GM19035 (cell line): Measurements from ENCODE around the gene FBXO9.

ENCODE experiments used
- ATAC-seq: cut with Tn5 transposase; IDR thresholded peaks from one replicate; pipeline ENCODE4 v1.9.1; 2021; ENCODE audit not compliant: unreplicated experiment

Gene FBXO9

DNA sequence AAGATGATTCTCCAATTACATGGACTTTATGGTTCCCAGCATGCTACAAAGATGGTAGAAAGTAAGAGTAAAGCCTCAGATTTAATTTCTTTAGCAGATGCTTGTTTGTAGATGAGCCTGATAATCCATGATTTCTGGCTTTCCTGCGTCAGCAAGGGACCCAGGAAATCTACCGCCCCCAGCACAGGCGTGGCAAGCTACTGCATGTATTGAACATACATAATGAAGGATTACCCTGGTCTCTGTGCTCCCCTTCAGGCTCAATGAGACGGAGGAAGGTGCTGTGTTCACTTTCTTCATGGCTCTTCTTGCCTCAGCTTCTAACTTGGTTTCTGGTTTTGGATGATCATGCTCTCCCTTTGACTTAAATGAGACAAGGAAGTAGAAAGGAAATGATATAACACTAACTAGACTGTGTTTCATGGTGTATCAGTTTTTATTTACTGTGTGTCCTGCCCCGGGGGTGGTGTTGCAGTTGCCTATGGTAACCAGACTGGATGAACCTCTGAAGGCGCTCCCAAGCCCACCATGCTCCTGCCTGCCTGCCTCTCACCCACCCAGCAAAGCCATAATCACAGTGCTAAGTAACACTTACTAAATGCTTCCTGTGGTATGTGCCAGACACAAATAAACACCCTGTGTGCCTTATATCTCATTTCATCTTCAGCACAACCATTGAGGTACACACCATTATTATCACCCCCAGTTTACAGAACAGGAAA is 65.5 kb downstream of the FBXO9 start:
- ATAC-seq: no peak

DNA sequence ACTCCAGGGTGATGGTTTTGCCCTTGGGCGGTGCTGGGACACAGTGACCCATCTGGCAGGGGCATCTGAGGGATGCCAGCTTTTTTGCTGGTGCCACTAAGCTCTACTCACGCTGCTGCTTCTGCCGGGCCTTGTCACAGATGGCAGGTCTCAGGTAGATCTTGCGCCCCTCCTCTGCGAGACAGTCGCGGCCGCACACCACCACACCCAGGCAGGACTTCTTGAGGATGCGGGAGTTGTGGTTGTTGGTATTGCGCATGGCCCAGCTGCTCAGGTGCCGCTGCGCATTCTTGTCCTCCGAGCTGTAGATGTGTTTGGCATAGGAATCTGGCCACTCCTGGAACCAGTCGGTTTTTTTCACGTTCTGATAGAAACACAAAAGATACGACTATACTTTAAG is 68.8 kb downstream of the FBXO9 start:
- ATAC-seq: no peak

DNA sequence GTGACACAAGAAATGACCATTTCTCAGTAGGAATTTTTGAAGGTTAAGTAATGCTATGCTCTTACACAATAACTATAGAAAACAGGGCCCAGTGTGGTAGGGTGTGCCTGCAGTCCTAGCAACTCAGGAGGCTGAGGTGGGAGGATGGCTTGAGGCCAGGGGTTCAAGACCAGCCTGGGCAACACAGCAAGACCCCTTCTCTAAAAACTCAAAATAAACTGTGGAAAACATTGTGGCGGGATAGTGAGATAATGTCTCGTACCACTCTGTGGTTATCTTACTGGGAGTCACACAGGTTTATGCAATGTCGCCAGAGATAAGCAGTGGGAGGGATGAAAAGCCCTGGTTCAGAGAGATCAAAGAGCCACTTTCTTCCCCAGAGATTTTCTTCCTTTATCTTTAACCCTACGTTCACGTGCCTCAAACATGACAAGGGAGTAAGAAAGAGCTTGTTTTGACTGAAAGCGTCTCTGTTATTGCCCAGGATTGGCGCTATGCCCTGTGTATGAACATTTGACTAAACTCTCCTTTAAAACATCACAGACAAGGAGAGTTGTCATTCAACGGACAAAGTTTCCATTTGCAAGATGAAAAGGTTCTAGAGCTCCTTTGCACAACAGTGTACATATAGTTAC is 69.5 kb downstream of the FBXO9 start:
- ATAC-seq: no peak

DNA sequence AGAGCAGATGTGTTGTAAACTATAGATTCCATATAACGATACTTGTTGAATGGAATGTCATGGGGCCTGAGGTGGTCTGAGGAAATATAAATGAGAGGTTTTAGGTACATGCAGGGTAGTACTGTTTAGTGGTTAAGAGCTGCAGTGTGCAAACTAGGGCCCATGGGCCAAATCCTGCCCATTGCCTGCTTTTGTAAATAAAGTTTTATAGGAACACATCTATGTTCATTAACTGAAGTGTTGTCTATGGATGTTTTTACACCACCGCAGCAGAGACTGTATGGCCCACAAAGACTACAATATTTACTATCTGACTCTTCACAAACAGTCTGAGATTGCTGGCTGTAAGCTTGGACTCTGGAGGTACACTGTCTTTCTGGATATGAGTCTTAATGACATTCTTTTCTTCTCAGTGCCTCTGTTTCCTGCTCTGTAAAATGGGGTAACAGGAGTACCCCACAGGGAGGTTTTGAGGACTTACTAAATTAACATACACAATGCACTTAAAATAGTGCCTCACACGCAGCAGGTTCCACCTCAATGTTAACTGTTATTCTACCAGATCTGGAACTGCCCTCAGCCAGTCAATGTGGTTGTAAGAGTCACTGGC is 70.9 kb downstream of the FBXO9 start:
- no peak for ATAC-seq

DNA sequence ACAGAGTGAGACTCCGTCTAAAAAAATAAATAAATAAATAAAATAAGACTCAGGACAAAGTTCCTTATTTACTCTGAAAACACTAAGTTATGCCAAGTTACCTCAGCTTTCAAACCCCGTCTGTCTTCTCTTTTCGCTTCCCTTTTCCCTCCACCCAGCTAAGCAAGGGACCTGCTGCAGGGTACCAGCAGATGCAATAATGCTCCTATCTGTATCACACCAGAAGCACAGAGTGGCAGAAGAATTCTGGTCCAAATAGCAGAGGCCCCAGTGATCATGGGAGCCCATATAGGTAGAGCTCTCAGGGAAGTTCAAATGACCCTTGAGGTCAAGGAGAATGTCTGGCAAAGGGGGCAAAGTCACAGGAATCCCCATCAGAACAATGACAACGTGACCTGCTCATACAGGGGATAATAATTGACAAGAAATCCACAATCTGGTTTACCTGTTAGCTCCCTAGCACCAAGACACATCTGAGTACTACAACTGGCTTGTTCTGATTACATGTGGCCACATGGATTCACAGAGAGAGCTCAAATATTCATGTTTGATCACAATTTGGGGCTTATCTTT is 74.7 kb downstream of the FBXO9 start:
- ATAC-seq: no peak

DNA sequence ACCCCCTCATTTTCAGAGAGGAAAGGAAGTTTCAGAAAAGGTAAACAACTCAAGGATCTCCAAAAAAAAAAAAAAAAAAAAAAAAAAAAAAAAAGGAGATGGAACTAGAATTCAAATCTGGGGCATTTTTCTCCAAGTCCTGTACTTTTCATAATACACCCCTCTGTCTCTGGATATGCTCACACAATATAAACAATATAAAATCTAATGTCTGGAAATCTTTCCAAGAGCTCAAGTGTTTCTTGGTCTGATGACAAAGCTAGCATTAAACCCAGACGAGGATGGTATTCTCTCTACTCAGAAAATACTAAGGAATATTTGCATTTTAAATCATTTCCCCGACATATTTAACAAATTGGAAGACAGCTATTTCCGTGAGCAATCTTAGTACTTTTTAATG is 77.6 kb downstream of the FBXO9 start:
- ATAC-seq: no peak

DNA sequence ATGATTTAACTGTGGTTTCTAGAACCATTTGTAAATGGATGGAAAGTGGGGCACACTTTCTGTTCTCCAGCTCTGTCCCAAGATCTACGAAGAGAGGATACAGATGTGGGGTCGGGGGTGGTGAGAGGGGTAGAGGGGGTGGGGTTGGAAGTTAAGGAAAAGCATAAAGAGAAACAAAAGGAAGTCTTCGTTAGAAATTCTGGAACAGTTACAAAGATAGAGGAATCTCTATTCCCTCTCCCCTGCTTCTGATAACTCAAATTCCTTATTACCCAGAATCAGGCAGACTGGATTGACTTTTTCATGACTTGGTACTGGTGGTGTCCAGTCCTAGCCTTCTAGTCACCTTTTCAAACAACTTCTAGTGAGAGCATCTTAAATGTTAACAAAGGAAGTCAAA is 78.5 kb downstream of the FBXO9 start:
- ATAC-seq: no peak

DNA sequence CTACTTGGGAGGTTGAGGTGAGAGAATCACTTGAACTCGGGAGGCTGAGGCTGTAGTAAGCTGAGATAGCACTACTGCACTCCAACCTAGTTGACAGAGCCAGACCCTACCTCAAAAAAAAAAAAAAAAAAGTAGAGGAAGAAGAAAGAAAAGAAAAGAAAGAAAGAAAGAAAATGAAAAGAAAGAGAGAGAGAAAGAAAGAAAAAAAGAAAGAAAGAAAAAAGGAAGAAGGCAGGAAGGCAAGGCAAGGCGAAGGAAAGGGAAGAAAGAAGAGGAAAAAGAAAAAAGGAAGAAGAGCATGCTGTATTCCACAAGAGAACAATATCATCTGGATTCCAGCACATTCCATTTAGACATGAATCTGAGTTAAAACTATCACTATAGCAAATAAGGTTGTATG is 79.6 kb downstream of the FBXO9 start:
- ATAC-seq: no peak

DNA sequence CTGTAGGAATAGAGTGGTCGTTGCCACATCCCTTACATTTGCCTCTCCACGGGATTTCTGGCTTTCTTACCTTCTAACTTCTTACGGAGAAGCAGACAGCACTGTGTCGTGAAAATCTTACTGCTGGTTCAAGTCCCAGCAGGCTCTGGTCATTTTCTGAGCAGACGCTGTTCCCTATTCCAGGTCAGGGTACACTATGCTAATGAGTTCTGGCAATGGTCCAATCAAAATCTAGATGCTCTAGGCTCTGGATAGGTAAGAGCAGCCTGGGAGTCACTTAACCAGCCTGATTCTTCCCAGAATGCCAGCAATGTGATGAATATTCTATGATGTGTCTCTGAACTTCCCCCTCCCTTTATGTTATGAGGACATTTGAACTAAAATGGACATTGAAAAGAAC is 83.5 kb downstream of the FBXO9 start, which contains the start of gene GCM1:
Gene GCM1 (minus strand): TSS at position 158 of the 400 bp plus-strand sequence. CDS start 3,209 bp downstream, outside the sequence.
- ATAC-seq: no peak
